Endothelial cell of hepatic sinusoid (primary cell): ENCODE measurements around the gene KRT36.

ENCODE experiments used
- in situ Hi-C: cut with HindIII; loops from 2 replicates; pipeline ENCODE4 v1.10.0; 2017; ENCODE audit warnings: low sequenced_read_pairs

Gene KRT36

GRCh38 chr17:41522301-41523224 lies 32.9 kb upstream of the KRT36 start:
- in situ Hi-C loops, result no loop called here

DNA sequence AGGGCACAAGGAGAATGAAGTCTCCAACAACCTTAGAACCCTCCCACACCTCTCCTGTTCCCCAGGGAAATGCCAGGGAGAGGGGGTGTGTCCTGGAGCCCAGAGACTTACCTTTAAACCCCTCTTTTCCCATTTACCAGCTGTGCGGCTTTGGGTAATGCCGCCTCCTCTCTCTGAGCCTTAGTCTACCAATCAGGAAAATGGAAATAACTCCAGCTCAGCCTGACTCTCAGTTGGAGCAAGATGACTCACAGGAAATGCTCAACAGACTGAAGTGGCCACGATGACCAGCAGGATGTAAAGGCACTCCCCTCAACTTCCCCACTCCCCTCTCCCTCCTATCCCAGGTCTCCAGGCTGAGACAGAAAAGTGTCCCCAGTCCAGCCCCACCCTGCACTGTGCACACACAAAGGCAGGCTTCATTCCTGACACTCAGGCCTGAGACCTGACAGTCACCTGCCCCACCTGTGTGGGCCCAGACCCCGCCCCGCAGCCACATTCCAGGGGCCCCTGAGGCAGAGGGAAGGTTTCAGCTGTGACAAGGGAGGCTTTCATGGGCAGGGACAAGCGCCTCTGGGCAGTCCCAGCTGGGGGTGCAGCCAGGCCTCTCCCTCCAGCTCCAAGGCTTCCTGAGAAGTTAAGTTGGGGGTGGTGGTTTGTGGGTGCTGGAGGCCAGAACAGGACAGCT lies 32.0 kb upstream of the KRT36 start:
- in situ Hi-C loops, result no loop called here

DNA sequence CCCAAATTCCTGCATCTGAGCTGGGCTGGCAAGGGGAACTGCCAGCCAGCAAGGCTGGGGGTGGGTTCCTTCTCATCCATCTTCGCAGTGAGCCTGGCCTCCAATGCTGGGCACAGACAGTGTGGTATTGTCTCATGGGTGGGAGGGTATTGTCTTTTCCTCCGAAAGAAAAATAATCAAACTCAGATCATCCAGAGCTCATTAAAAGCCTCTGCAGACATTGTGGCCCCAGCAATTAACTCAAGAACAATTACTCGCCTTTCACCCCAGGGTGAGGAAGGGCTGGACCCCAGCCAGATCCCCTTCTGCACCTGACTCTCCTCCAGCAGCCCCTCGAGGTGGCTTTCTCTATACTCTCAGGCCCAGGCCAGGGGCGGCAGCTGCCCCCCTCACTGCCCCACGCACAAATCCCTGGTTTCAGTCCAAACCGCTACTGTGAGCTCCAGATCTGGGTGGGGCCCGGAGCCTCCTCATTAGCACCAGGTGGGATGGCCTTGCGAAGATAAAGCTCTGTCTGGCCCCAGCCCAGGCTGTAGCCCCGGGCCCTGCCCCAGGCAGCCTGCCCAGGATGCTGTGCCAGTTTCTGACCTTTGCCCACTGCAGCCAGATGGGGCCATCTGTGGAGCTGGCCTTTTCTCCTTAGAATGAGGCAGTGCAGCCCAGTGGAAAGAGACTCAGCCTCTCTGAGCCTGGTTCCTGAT lies 31.3 kb upstream of the KRT36 start:
- in situ Hi-C loops, result no loop called here

DNA sequence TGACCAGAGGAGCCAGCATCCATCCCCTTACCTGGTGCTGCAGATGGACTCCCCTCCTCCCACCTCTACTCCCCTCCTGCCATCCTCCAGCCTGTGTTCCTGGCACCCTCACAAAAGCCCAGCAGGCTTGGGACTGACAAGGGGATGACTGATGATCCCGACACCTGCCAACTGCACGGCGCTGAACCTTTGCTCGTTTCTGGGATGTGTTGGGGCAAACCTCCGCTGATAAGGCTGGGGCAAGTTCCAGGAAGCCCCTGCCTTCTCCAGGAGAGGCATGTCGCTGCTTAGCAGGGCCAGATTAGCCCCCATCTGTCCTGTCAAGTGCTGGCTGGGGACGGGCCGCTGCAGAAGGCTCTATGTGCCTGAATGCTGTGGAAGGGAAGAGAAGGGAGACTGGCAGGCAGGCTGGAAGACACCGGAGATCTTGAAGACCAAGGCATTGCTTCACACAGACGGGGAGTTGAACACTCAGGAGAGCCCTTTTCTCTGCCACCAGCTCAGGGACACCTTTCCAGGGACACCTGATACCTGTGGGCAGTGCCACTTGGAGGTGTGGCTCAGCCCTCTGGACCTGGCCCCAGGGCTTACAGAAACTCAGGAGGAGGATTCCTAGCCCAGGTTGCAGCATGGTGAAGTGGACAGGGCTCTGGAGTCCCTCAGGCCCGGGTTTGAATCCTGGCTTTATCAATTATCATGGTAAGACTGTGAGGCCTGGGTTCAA lies 30.0 kb upstream of the KRT36 start:
- in situ Hi-C loops, result no loop called here

DNA sequence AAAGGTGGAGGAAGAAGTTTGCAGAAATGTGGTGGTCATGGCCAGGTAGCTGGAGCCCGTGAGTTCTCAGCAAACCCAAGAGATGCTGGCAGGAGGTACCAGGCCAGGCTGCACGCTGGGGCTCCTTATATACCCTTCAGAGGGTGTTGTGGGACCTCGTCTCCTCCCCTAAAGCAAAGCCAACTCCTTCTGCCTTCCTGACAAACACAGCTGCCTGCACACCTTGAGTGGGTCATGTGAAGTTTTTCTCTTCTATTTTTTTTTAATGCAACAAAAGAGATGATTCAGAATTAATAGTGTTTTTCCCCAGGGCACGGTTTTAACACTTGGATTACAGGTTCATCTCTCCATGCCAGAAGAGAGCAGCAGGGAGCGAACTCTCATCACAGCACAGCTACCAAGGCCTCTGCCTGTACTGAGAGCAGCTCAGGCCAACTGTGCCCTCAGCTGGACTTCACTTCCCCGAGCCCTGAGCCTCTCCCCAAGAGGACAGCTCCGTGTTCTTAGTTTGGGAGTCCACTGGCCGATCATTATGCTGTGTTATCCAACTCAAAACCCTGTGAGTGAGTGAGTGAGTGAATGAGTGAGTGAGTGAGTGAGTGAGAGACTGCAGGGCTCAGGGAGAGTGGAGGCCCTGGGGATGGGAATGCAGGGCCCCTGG lies 29.2 kb upstream of the KRT36 start, which contains the start of gene KRT15:
Gene KRT15, minus strand, starts transcription at position 102 of the 661 bp plus-strand sequence. Its CDS starts 63 bp downstream, at position 39.
- in situ Hi-C loops, result no loop called here

DNA sequence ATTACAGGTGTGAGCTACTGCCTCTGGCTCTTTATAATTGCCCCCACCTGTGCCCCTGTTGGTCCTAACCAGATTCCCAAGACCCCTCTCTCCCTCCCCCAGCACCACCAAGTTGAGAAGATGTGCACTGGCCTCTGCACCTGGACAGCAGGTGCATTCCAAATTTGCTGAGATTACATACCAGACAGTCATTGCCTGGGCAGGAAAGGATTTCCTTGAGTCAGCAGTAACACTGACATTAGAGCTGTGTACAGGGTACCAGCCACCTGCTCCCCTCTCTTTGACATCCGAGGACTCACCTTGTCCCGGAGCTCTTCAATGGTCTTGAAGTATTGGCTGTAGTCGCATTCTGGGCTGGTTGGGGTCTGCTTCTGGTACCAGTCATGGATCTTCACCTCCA lies 28.3 kb upstream of the KRT36 start:
- in situ Hi-C loops, result no loop called here

DNA sequence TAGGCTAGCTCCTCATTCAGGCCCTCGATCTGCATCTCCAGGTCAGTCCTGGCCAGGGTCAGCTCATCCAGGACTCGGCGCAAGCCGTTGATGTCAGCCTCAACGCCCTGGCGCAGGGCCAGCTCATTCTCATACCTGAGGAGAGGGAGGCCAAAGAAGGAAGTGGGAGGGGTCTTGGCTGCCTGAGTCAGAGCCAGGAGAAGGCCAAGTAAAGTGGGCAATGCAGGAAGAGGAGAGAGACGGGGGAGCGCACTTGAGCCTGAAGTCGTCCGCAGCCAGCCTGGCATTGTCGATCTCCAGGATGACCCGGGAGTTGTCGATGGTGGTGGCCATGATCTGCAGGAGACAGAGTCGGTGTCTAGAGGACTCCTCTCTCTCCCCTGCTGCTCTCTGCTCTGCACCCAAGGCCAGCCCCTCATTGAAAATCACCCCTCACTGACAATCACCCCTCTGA lies 27.1 kb upstream of the KRT36 start:
- in situ Hi-C loops, result no loop called here

- in situ Hi-C loops, result no loop called here
These were observed 26.6 kb upstream of the KRT36 start for GRCh38 chr17:41516147-41516829.

DNA sequence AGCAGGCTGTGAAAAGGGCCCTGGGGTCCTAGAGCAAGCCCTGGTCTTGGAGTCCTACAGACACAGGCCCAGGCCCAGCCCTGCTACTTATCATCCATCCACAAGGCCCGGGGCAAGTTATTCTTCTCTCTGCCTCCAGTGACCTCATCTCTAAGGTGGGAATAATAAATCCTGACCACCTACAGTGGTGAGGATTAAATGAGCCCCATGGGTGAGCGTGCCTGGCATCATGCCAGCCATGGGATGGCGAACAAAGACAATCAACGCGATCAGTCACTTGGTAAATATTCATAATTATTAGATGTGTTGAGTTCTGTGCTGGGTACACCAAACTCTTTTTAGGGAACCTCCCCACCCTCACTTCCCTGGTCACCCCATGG lies 23.4 kb upstream of the KRT36 start:
- in situ Hi-C loops, result no loop called here

DNA sequence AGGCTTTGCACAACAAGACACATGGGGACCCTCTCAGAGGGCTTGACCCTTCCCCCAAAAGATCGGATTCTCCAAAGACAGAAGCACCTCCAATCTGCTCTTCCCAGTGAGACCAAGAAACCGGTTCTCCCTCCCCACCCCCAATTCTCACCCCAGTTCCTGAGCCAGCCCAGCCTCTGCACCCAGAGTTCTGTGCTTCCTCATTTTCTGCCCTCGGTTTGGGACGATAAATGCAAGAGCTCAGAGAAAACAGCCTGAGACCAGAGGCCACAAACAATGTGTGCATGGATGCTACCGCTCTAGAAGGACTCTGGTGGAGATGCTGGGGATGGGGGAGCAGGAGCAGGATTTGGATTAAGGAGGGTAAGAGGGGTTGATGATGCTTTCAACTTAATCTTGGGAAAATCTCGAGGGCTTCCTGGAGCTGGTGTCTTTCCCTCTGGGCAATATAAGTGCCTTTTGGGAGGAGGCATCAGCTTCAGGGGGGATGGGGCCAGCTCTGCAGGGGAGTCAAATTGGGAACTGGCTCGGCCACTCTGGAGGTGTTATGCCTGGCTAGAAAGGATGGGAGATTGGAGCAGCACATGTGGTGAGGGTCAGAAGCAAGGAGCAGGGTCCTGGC lies 22.9 kb upstream of the KRT36 start:
- in situ Hi-C loops, result no loop called here

DNA sequence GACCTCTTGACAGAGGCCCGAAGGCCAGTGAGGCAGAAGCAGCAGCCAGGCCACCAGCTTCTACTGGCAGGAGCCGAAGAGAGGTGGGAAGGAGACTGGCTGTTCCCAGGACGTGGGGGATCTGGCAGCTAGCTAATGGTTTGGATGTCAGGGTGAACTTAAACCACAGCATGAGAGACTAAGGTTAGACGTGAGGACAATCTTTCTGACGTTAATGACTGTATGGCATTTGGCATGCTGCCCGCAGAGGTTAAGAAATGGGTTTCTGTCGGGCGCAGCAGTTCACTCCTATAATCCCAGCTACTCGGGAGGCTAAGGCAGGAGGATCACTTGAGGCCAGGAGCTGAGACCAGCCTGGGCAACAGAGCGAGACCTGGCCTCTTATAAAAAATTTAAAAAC lies 22.0 kb upstream of the KRT36 start:
- in situ Hi-C loops, result no loop called here

GRCh38 chr17:41511116-41511515 lies 21.4 kb upstream of the KRT36 start:
- in situ Hi-C loops, result no loop called here

DNA sequence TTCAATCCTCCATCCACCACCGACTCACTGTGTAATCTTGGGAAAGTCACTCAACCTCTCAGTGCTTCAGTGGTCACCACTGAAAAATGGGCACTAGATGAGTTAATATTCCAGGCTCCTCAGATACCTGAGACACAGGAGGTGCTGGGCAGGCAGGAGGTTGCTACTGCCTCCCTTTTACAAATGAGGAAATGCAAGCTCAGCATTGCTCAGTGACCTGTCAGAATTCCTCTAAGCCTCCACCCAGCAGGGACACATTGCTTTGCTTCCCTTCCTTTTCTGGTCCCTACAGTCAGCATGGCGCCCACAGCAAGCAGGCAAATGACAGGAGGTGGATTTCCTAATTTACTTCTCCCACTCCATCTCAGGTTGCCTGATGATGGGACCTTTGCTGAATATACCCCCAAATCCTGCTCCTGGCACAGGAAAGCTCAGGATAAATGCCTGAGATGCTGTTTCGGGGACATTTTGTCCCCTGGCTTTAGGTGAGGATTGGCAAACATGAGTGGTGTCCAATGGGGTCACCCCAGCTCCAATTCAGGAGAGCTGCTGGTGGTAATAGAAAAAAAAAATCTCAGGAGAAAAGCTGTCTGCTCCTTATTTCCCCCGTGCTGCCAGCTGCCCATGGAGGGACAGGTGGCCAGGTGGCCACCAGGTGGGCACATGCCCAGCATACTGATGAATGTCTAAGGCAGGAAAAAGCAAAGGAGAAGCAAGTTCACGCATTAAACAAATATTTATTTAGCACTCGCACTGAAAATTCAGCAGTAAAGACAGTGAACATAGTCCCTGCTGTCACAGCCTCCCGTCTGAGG lies 20.7 kb upstream of the KRT36 start:
- in situ Hi-C loops, result no loop called here

DNA sequence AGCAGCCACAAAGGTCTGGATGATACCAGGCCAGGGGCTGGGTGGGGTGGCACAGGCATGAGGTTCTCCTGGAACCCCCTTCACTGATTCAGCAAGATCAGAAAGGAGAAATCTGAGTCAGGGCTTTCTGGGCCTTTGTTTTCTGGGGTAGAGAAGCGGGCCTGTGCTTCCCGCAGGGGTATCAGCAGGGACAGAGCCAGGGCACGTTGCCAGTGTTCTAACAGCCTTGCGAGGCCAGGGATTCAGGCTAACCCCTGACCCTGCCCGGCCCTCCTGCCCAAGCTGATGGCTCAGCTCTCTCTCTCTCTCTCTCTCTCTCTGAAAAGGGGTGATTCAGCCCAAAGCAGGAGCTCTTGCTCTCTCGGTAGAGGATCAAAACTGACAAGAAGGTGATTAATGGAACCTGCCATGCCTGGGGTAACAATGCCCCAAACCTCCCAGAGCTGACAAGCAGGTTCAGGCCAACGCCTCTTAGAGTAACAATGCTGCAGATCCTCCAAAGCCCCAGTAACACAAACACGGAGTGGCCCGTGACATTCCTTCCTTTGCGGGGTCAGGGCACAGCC lies 17.7 kb upstream of the KRT36 start:
- in situ Hi-C loops, result no loop called here

- in situ Hi-C loops, result no loop called here
These were observed 16.4 kb upstream of the KRT36 start for GRCh38 chr17:41505809-41506767.

- in situ Hi-C loops, result no loop called here
These were observed 15.5 kb upstream of the KRT36 start, which contains the start of gene KRT13 for GRCh38 chr17:41505007-41505808. Gene KRT13 (minus strand): TSS chr17:41505612. CDS start chr17:41505550, 62 bp downstream.
